Sigmoid colon (tissue), 4 donors: ENCODE results near the gene ERMARD.

ENCODE experiments used
- POLR2A ChIP-seq, 2 donors: fragments of 450-650 bp; IDR thresholded peaks; one replicate each; pipeline ENCODE4 v1.6.1; 2016; ENCODE audit warnings: antibody characterized with exemption in 2 of 2, mild to moderate bottlenecking in 2 of 2, moderate library complexity in 2 of 2
- POLR2AphosphoS5 ChIP-seq, 4 donors: sonication (generic); formaldehyde crosslinking; IDR thresholded peaks; one replicate each; pipeline ENCODE4 v1.6.1; 2017; ENCODE audit warnings: antibody characterized with exemption in 4 of 4
- TF ChIP-seq, protein P1 (sequence below), 4 experiments: fragments of 450-650 bp in 3 of 4; fragments of 200-600 bp in 1 of 4; IDR thresholded peaks; one replicate each; pipeline ENCODE4 v1.5.1; 2016 to 2019; ENCODE audit warnings: antibody characterized with exemption in 4 of 4, mild to moderate bottlenecking in 3 of 4, moderate library complexity in 2 of 4

DNA sequence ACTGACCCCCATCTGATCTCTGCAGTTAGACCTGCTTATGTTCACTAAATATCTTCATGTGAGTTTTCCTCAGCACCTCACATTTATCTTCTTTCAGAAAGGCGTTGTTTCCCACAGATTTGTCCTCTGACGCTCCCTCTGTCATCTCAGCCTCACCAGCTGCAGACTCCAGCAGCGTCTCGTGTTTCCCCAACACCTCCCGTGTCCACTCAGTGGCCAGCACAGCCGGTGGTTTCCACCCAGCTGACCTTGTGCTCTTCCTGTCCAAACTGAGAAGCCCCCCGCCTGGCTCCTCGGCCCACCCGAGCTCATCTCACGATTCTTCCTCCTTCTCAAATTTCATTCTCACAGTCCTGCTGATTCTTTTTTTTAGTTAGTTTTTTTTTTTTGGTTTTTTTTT lies 12.5 kb downstream of the ERMARD start:
- TF ChIP-seq POLR2A (IDR thresholded peaks at IDR 0.05): no peak
- TF ChIP-seq, protein P1, sequence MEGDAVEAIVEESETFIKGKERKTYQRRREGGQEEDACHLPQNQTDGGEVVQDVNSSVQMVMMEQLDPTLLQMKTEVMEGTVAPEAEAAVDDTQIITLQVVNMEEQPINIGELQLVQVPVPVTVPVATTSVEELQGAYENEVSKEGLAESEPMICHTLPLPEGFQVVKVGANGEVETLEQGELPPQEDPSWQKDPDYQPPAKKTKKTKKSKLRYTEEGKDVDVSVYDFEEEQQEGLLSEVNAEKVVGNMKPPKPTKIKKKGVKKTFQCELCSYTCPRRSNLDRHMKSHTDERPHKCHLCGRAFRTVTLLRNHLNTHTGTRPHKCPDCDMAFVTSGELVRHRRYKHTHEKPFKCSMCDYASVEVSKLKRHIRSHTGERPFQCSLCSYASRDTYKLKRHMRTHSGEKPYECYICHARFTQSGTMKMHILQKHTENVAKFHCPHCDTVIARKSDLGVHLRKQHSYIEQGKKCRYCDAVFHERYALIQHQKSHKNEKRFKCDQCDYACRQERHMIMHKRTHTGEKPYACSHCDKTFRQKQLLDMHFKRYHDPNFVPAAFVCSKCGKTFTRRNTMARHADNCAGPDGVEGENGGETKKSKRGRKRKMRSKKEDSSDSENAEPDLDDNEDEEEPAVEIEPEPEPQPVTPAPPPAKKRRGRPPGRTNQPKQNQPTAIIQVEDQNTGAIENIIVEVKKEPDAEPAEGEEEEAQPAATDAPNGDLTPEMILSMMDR (IDR thresholded peaks at IDR 0.05): no peak
- TF ChIP-seq POLR2AphosphoS5 (IDR thresholded peaks at IDR 0.05): no peak
